DND-41 (cell line): ENCODE measurements around the gene THRSP.

Experiments used
- CTCF ChIP-seq: IDR thresholded peaks from 2 replicates; pipeline ENCODE4 v1.5.1; 2012; ENCODE audit warnings: borderline replicate concordance, low read length, moderate library complexity, mild to moderate bottlenecking; ENCODE audit not compliant: poor library complexity, severe bottlenecking; ENCODE audit errors: extremely low read depth
- EZH2 ChIP-seq: IDR thresholded peaks from 3 replicates; pipeline ENCODE4 v1.6.1; 2012; ENCODE audit warnings: borderline replicate concordance, low read depth, mild to moderate bottlenecking, moderate library complexity, low read length, inconsistent platforms; ENCODE audit not compliant: severe bottlenecking

- TF ChIP-seq CTCF (no peak), EZH2 (no peak)
Observed at GRCh38 chr11:78067704-78068103, 4.0 kb downstream of the THRSP start.
